ENCODE data around the gene TJAP1.
"Not testable (repeated sequence)": the region's sequence is repeated elsewhere in the genome, so short reads cannot be mapped to it uniquely, and the experiment has no call there.

TJAP1 gene

DNA sequence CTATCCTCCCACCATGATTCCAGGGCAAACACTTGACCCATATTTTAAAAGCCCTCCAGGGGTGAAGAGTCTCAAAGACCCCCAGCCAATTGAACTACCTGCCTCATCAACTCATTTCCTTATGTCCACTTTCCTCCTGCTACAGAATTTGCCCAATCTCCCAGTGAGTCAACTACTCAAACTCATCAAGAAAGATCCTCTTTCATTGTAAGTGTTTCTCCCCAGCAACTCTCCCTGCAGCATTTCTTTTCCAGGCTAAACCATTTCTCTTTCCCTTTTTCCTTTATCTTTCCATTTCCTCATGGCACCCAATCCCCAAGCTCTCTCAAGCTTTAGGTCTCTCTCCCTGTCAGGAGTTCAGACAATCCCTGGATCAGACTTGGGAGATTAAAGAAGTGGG is 23.5 kb upstream of the TJAP1 start:
- DNase-seq: no peak

DNA sequence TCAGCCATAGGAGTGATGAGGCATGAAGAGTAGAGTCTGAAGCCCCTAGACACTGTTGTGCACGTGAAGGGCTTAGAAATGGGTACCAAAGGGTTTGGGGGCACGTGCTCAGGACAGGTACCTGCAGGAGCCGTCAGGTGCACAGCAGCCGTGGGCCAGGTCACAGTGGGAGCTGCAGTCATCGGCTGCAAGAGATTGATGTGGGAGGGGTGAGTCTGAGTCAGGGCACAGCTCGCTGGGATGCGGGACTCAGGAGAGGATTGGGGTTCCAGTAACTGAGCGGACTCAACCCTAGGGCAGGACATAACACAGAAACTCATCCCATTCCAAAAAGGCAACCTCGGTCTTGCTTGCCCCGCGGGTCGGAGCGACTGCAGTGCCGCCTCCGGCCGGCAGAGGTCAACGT is 23.1 kb upstream of the TJAP1 start:
- DNase-seq: peak in 1 of 2 experiments; percentile 48

DNA sequence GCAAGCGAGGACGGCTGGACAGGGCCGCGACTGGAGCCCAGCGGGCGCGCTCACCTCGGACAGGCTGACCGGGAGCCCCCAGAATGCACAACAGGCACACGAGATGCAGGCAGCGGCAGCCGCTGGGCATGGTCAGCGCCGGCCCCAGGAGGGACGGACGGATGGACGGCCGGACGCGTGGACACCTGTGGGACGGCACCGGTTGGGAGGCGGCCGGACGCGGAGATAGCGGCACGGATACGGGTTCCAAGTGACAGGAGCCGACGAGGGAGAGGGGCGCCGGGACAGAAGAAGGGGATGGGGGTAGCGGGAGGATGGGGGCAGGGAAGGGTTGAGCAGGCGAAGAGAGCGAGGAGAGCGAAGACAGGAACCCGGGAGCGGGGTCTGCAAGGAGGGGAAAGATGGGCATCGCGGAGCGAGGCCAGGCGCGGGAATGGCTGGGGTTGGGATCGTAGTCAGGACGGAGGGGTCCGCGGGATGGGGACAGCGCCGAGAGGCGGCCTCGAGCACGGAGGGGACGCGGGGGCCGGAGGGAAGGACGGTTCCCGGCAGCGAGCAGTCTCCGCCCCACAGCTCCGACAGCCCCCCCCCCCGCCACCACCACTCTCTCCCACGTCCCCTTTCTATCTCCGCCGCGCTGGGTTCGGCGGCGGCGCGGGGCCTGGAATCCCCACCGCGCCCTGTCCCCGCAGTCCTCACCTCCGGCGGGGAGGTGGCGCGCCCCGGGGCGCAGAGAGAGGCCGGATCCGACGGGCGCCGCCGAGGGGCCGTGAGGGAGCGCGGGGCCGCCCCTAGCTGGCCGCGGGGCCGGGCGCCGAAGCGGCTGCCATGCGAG is 22.5 kb upstream of the TJAP1 start:
- peak in 1 of 2 experiments; percentile 72 for DNase-seq

DNA sequence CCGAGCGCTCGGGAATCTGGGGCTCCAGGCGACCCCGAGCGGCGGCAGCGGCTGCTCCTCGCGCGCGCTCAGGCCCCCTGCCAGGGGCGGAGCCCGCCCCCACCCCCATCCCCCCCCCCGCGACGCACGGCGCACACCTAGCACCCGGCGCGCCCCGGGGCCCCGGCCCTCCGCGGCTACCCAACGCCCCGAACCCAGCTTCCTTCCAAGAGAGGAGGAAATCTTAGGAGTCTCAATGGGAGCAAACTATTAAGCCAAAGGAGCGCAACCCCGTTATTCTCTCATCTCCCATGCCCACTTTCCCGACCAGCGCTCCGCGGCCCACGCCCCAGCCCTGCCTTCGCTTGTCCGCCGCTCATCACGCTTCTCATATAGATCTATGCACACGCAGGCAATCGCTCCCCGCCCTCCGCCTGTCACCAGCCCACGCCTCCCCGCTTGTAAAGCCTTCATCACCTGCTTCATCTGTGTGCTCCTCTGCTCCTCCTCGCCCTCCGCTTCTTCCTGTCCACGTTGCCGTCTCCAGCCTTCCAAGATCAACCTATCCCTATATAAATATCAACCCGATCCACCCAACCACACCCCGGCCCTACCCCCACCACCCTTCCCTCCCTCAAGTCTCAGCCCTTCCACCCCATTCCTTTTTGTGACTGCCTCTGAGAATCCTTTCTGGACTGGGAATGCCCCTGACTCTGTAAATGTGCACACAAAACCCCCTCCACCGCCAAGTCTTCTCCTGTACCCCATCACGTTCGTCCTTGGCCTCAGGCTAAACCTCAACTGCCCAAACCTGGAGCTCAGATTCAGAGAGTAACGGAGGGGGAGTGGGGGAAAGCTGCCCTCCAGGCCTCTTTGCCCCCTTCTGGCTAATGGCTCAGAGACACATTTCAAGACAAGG is 21.6 kb upstream of the TJAP1 start, which contains the start of gene DLK2:
DLK2 (minus strand) TSS at position 18 of the 898 bp plus-strand sequence. CDS start 723 bp downstream, outside the sequence.
- DNase-seq: peak; percentile 11 to 70

DNA sequence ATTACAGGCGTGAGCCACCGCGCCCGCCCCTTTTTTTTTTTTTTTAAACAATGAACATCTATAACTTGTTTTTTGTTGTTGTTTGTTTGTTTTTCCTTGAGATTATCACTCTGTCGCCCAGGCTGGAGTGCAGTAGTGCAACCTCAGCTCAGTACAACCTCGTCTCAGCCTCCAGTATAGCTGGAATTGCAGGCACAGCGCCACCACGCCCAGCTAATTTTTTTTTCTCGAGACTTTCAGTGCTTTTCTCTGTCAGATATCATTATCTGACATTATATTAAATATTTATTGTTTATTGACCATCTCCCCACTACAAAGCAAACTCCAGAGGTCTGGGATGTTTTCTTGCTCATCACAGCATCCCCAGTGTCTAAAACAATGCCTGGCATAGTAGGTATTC is 19.7 kb upstream of the TJAP1 start:
- peak in 1 of 2 experiments; percentile 15 for DNase-seq

DNA sequence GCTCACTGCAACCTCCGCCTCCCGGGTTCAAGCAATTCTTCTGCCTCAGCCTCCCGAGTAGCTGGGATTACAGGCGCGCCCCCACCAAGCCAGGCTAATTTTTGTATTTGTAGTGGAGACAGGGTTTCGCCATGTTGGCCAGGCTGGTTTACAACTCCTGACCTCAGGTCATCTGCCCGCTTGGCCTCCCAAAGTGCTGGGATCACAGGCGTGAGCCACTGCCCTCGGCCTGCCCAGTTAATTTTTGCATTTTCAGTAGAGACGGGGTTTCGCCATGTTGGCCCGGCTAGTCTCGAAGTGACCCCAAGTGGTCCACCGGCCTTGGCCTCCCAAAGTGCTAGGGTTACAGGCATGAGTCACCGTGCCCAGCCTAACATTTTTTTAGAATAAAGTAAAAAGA is 19.2 kb upstream of the TJAP1 start:
- not testable (repeated sequence) for DNase-seq

DNA sequence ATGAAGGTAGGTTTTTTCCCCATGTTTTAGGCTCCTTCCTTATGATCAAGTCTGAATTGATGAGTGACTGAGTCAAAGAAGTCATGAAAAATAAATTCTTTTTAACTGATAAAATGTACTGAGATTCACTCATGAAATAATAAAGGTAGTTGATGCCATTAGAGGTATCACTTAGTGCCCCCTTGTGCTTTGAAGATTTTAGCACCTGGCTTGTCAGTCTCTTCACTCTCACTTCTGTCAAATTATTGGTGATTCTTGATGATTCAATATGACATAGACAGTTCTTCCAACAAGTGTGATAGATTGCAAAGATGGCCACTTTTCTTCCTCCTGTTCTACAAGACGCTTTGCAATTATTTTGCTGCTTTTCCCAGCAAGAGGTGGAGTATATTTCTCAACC is 17.8 kb upstream of the TJAP1 start:
- DNase-seq: no peak

DNA sequence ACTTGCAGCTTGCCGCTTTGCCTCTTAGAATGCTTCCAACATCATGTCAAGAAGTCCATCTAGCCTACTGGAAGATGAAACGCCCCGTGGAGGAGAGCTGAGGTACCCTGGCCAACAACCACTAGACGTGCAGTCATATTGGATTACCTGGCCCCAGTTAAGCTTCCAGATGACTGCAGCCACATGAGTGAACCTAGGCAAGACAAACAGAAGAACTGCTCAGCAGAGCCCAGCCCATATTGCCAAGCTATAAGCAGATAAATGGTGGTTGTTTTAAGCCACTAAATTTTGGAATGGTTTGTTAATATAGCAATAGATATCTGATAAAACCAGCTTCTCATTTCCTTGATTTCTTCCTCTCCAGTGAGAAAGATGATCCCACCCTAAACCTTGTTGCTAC is 17.3 kb upstream of the TJAP1 start:
- no peak for DNase-seq

DNA sequence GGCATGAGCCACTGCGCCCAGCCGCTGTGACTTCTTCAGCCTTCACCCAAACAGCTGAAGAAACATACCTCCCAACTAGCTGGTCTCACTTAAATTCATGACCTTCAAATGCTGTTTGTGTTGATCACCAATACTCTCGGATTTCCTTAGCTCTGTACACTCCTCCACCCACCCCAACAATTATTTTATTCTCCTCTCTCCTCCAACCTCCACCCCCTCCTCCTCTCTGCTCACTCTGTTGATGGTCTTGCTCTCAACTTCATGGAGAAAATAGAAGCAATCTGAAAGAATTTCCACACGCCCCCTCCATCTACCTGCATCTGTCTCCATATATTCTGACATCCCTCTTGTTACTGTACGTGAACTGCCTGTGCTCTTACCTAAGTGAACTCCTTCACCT is 15.4 kb upstream of the TJAP1 start:
- no peak for DNase-seq

DNA sequence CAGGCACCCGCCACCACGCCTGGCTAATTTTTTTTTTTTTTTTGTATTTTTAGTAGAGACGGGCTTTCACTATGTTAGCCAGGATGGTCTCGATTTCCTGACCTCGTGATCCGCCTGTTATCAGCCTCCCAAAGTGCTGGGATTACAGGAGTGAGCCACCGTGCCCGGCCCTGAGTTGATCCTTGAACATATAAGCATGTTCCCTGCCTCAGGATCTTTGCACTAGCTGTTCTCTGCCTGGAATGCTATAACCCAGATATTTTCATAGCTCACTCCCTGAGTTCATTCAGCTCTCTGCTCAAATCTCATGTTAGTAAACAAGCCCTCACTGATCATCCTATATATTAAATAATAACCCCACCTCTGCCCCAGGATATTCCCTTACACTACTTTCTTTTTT is 13.0 kb upstream of the TJAP1 start:
- no peak for DNase-seq

DNA sequence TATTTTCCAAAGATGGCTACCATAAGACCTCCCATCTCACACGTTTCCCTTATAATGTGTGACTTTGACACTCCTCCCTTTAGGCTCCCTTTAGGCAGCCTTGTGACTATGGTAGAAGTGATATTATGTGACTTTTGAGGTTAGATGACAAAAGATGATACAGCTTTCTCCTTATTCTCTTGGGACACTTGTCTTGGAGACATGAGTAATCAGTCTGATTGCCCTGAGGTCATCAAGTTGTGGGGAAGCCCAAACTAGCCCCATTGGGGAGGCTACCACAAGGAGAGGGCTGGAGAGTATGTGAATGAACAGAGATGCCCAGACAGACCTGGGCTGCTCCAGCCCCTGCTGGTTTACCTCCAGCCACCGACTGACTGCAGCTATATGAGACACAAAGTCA is 11.4 kb upstream of the TJAP1 start:
- DNase-seq: no peak

DNA sequence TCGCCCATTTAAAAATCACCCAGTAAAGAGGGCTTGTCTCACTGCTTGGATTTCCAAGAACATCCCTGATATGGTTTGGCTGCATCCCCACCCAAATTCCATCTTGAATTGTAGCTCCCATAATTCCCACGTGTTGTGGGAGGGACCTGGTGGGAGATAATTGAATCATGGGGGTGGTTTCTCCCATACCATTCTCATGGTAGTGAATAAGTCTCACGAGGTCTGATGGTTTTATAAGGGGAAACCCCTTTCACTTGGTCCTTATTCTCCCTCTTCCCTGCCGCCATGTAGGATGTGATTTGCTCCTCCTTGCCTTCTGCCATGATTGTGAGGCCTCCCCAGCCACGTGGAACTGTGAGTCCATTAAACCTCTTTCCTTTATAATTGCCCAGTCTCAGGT is 10.1 kb upstream of the TJAP1 start:
- DNase-seq: not testable (repeated sequence)

DNA sequence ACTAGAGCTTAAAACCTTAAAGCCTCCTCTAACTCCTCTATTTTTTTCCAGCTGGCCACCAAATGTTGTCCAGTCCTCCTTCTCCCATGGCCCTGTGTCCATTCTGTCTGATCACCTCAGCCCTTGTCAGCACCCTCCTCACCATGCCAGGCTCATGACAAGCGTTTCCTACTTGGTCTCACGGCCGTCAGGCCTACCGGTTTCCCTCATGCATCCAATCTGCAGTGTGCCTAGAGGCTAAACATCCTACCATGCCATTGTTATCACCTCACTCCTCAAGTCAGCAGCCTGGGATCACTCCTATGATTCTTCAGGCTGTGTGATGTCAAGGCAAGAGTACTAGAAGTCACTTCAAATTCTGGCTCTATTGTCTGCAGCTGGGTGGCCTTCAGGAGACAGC is 9.6 kb upstream of the TJAP1 start:
- no peak for DNase-seq

DNA sequence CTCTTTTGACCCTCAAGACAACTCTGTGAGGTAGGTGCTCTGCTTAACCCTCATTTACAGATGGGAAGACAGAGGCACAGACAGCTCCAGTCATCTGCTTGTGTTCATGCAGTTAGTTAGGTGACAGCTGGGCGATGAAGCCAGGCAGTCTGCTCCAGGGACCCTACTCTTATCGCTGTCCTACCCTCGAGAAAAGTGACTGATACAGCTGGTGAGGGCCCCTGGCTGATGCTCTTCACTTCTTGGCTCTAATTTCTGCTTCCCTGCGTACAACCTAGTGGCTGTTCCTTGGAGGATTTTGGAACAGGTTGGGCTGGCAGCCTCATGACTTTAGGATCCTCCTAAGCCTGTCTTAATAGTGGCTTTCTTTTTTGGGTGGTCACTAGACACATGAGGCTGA is 9.1 kb upstream of the TJAP1 start:
- DNase-seq: no peak

DNA sequence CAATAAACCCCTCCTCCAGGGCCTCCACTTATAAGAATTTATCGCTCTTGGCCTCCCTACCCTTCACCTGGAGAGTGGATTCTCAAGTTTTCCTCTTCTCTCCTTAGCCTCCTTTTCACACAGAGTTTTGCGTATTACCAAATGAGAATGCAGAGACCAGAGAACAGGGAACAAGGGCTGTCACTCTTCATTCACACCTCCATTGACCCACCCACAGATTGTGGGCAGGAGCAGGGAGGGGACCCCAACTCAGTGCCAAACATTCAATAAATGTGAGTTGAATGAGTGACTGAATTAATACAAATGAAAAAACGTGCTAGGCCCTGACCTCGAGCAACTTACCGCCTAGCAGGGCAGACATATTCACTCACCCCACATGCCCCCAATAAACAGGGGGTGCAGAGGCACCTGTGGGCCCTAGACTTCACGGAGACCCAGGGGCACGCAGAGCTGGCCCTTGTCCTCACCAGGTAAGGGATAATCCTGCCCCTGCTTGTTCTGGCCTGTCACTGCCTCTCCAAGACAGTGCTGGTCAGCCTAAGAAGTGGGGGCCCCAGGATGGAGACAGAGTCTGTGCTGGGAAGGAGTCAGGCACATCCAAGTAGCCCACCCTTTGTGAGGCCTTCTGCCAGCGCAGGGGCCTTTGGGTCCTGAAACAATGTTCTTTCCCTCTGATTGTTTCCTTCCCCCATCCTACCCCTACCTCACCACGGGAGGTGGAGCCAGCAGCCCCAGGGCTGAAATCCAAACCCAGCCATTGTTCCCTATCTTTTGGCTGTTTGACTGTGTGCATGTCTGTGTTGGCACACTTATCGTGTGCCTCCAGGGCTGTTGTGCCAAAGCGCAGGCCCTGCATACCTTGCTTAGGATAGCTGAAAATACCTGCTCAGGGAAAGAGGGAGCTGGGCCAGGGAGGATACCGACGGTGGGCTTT is 8.4 kb upstream of the TJAP1 start:
- DNase-seq: no peak

DNA sequence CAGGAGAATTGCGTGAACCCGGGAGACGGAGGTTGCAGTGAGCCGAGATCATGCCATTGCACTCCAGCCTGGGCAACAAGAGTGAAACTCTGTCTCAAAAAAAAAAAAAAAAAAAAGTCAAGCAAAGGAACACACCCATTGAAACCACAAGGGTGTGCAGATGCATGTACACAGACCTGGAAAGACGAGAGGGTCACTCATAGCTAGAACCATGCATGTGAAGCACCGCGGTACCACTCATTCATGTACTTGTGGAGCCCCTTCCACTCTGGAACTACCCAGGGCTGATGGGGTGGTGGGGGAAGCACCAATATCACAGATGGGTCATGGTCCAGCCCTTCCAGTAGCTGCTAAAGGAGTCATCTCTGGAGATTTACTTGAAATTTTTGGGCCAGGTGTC is 7.4 kb upstream of the TJAP1 start:
- DNase-seq: no peak

DNA sequence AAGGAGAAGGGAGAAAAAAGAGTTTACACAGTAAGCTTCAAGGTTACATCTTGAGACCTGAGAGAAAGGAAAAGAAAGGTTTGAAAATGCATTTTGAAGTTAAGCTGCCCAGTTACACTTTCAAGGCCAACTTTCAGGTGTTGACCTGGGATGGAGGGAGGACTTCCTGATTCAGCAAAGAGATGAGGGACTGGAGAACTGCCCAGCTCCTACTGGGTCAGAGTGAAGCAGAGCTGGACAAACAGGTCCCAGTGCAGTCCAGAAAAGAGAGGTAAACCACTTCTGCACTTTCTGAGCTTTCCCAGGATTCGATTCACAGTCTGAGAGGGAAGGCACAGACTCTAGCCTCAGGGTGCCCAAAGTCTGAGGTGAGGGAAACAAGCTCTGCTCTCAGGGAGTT is 6.0 kb upstream of the TJAP1 start:
- DNase-seq: no peak

DNA sequence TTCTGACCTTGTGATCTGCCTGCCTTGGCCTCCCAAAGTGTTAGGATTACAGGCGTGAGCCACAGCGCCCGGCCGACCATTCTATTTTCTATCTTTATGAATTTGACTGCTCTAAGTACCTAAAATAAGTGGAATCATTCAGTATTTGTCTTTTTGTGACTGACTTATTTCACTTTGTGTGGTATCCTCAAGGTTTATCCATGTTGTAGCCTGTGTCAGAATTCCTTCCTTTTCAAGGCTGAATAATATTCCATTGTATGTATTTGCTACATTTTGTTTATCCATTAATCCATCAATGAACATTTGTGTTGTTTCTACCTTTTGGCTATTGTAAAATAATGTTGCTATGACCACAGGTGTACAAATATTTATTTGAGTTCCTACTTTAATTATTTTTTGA is 4.9 kb upstream of the TJAP1 start:
- no peak for DNase-seq

DNA sequence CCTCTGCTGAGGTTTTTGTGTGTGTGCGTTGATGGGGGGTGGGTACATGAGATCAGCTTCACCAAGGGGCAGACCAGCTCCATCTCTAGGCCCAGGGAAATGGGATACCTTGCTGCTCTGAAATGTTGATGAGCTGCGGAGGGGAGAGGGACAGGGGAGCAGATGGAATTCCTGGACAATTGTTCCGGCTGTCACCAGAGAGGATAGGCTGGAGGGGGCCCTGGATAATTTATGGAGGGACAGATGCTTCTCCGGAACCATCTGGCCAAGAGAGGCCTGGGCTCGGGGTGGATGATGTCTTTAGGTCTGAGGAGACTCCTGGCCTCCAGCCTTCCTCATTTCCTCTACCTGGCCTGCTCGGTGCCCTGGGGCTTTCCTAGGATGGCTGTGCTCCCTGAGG is 1.9 kb upstream of the TJAP1 start:
- DNase-seq: no peak

DNA sequence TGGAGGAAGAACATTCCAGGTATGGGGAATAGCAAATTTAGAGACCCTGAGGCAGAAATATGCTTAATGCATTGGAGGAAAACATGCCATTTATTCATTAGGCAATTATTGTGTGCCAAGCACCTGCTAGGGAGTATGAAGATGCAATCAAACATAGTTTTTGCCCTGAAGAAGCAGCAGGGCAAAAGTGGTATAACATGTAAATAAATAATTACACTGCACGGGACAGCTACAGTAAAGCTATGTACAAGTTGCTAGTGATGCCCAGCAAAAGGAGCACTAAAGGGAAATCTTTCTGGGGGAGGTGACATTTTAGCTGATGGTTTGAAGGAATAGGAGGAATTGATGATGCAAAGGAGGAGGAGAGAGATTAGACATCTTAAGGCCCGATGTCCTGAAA is 624 bp upstream of the TJAP1 start:
- DNase-seq: no peak

DNA sequence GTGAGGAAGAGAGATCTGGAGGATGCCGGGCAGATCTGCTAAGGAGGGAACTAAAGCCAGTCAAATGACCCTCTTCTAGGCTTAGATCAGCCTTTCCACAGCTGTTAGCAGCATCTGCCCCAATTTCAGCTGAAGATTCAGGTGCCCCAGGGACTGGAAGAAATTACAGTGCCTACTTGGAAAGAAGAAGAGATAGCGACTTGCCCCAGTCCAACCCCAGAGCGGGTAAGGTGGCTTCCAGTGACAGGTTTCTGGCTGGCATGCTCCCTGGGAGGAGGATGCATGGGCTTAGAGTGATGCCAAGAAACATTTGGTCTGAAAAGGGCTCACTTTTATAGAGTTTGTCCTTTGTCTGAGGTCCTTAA is 620 bp downstream of the TJAP1 start:
- no peak for DNase-seq

DNA sequence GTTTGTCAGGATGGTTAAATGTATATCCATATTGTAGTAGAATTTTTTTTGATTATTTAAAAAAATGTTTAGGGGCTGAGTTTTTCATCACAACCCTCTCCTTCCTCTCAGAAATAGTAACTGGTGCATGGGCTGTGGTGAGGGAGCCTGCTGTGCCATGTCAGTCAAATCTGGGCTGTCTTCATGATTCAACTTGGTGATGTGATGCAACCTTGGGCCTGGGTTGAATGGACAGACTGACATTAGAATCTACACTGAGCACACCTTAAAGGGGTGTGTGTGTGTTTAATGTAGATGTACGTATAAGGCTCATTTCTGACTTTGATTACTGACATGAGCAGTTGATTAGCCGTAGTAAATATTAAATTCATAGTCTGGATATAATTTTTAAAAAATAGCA is 3.7 kb downstream of the TJAP1 start:
- DNase-seq: no peak

All from NCI-H526 (cell line).